GM19240 (cell line): ENCODE results near the gene FRAS1.
"Not testable (repeated sequence)": the region's sequence is repeated elsewhere in the genome, so short reads cannot be mapped to it uniquely, and the experiment has no call there.

Source experiments
- DNase-seq: peaks from one replicate; pipeline ENCODE4 v3.0.0; 2011; ENCODE audit warnings: low spot score; ENCODE audit not compliant: insufficient read length

Gene FRAS1

GRCh38 chr4:78268597-78268996, 211.5 kb downstream of the FRAS1 start:
- no peak for DNase-seq

- DNase-seq: not testable (repeated sequence)
These were observed 218.3 kb downstream of the FRAS1 start for GRCh38 chr4:78275450-78275849.

- DNase-seq: no peak
These were observed 229.2 kb downstream of the FRAS1 start for GRCh38 chr4:78286281-78286680.

GRCh38 chr4:78288327-78288726, 231.2 kb downstream of the FRAS1 start:
- DNase-seq: no peak

GRCh38 chr4:78291277-78291676, 234.2 kb downstream of the FRAS1 start:
- no peak for DNase-seq

- DNase-seq: no peak
These were observed 235.2 kb downstream of the FRAS1 start for GRCh38 chr4:78292341-78292740.

- no peak for DNase-seq
These were observed 235.7 kb downstream of the FRAS1 start for GRCh38 chr4:78292856-78293255.

GRCh38 chr4:78293348-78293747, 236.2 kb downstream of the FRAS1 start:
- no peak for DNase-seq

GRCh38 chr4:78293821-78294301, 236.7 kb downstream of the FRAS1 start:
- no peak for DNase-seq

- no peak for DNase-seq
These were observed 239.1 kb downstream of the FRAS1 start for GRCh38 chr4:78296261-78296660.

GRCh38 chr4:78297116-78297800, 240.1 kb downstream of the FRAS1 start:
- DNase-seq: no peak

GRCh38 chr4:78298618-78299017, 241.5 kb downstream of the FRAS1 start:
- DNase-seq: no peak

GRCh38 chr4:78299565-78299972, 242.4 kb downstream of the FRAS1 start:
- no peak for DNase-seq

GRCh38 chr4:78307263-78307662, 250.1 kb downstream of the FRAS1 start:
- DNase-seq: not testable (repeated sequence)

GRCh38 chr4:78308517-78308916, 251.4 kb downstream of the FRAS1 start:
- DNase-seq: no peak

GRCh38 chr4:78309352-78309751, 252.2 kb downstream of the FRAS1 start:
- DNase-seq: no peak

- DNase-seq: no peak
These were observed 253.1 kb downstream of the FRAS1 start for GRCh38 chr4:78310007-78310739.

GRCh38 chr4:78310740-78311115, 253.6 kb downstream of the FRAS1 start:
- no peak for DNase-seq

- DNase-seq: no peak
These were observed 254.2 kb downstream of the FRAS1 start for GRCh38 chr4:78311306-78311705.

GRCh38 chr4:78312989-78313753, 256.0 kb downstream of the FRAS1 start:
- DNase-seq: no peak

GRCh38 chr4:78313754-78314120, 256.6 kb downstream of the FRAS1 start:
- DNase-seq: no peak

GRCh38 chr4:78318126-78318525, 261.0 kb downstream of the FRAS1 start:
- DNase-seq: no peak
